Activated T-cell treated with anti-CD3 and anti-CD28 coated beads for 24 hours (primary cell): ENCODE results near the gene F2R.
"Not testable (repeated sequence)": the region's sequence is repeated elsewhere in the genome, so short reads cannot be mapped to it uniquely, and the experiment has no call there.

ENCODE experiments used
- DNase-seq: peaks from one replicate; pipeline ENCODE4 v3.0.0-alpha.2; 2020; ENCODE audit warnings: low read depth

F2R gene

GRCh38 chr5:76761118-76761517 lies 45.2 kb downstream of the F2R start:
- DNase-seq = not testable (repeated sequence)

- DNase-seq = no peak
Observed at GRCh38 chr5:76762484-76762883, 46.6 kb downstream of the F2R start.

GRCh38 chr5:76763136-76763535 lies 47.2 kb downstream of the F2R start:
- no peak for DNase-seq

- no peak for DNase-seq
Observed at GRCh38 chr5:76764374-76764773, 48.4 kb downstream of the F2R start.

- DNase-seq = no peak
Observed at GRCh38 chr5:76765249-76765648, 49.3 kb downstream of the F2R start.

- no peak for DNase-seq
Observed at GRCh38 chr5:76766746-76767145, 50.8 kb downstream of the F2R start.

- DNase-seq = not testable (repeated sequence)
Observed at GRCh38 chr5:76771041-76771440, 55.1 kb downstream of the F2R start.

GRCh38 chr5:76771705-76772405 lies 55.9 kb downstream of the F2R start:
- no peak for DNase-seq

GRCh38 chr5:76775921-76776320 lies 60.0 kb downstream of the F2R start:
- DNase-seq = no peak

GRCh38 chr5:76776391-76776790 lies 60.5 kb downstream of the F2R start:
- DNase-seq = no peak

- not testable (repeated sequence) for DNase-seq
Observed at GRCh38 chr5:76780616-76781015, 64.7 kb downstream of the F2R start.

- DNase-seq = no peak
Observed at GRCh38 chr5:76781775-76782174, 65.8 kb downstream of the F2R start.

- DNase-seq = no peak
Observed at GRCh38 chr5:76782444-76782843, 66.5 kb downstream of the F2R start.
